Measurements from ENCODE around the gene ELOA.

Gene ELOA, protein sequence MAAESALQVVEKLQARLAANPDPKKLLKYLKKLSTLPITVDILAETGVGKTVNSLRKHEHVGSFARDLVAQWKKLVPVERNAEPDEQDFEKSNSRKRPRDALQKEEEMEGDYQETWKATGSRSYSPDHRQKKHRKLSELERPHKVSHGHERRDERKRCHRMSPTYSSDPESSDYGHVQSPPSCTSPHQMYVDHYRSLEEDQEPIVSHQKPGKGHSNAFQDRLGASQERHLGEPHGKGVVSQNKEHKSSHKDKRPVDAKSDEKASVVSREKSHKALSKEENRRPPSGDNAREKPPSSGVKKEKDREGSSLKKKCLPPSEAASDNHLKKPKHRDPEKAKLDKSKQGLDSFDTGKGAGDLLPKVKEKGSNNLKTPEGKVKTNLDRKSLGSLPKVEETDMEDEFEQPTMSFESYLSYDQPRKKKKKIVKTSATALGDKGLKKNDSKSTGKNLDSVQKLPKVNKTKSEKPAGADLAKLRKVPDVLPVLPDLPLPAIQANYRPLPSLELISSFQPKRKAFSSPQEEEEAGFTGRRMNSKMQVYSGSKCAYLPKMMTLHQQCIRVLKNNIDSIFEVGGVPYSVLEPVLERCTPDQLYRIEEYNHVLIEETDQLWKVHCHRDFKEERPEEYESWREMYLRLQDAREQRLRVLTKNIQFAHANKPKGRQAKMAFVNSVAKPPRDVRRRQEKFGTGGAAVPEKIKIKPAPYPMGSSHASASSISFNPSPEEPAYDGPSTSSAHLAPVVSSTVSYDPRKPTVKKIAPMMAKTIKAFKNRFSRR

DNA sequence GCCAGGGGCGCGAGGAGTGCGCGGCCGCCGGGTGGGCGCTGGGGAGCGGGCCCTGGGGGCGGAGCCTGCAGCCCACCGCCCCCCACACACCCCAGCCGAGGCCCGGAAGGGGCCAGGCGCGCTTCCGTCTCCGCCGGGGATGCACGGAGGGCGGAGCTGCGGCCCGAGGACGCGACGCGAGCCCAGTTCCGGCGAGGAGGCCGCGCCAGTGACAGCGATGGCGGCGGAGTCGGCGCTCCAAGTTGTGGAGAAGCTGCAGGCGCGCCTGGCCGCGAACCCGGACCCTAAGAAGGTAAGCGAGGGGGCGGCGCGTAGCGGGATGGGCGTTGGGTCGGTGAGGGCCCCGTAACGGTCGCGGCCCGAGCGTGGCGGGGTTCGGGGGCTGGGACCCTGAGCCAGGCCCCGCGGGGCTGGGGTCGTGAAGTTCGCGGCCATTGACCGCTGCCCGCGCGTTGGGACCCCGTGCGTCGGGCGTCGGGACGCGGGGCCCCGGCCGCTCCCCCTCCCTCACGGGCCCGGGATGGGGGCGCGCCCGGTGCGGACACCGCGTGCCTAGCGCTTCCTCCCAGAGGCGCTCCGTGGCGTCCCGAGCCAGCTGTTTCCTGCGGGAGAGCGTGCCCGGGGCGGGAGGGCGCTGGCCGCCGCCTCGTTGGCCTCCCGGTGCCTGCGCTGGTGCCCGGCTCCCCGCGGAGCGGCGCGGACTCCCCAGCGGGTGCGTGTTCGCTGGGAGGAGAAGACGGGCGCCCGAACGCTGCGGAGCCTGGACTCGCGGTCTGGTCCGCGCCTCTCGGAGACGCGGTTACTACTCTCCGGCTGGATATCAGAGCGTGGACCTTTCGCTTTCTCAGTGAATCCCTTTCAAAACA, at the start of gene ELOA:
TSS of gene ELOA (plus strand) at position 185 of the 866 bp plus-strand sequence. CDS start at position 218, 33 bp downstream.
- DNase-seq (ENCODE audit: low read depth in 2 of 3, low spot score in 2 of 3) = peak; percentile 37 to 67 (median 55)

DNA sequence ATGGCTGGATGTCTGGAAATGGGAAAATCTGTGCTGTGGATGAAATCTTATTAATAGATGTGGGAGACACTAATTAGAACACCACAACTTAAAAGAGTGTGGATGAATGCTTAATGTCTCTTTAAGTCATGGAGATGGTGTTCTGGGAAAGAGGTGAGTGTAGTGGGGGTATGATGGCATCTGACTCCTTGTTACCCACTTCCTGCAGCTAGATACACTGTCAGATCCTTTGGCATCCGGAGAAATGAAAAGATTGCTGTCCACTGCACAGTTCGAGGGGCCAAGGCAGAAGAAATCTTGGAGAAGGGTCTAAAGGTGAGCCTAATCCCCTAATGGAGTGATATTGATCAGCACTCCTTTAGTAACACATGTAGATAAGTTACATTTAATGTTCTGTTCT, 49.7 kb upstream of the ELOA start:
- DNase-seq (ENCODE audit: low read depth in 2 of 3, low spot score in 2 of 3) = no peak

DNA sequence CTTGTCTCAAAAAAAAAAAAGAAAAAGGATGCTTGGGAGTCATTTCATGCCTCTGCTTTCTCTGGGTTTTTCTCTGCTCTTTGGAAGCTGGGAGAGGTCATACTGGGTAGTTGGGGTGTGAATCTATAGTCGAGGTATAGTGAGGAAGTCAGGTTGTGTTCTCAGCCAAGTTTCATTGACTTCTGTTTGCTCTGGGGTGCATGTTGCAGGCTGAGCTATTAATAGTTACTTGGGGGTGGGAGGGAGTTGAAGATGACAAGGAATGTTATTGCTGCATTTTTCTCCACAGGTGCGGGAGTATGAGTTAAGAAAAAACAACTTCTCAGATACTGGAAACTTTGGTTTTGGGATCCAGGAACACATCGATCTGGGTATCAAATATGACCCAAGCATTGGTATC, 48.9 kb upstream of the ELOA start:
- no peak for DNase-seq (ENCODE audit: low read depth in 2 of 3, low spot score in 2 of 3)

DNA sequence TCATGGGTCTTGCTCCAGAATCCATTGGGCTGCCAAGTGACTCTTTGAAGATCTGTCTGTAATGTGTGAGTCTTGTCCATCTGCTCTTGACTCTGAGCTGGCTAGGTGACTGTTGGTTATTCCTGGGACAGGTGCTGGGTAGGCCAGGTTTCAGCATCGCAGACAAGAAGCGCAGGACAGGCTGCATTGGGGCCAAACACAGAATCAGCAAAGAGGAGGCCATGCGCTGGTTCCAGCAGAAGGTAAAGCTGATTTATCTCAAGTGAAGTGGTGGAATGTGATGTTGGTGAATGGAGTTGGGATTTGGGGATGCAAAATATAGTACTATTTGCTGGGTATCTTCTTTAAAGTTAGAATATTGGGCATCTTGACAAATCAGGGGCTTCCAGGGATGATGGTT, 47.6 kb upstream of the ELOA start:
- DNase-seq (ENCODE audit: low read depth in 2 of 3, low spot score in 2 of 3) = no peak

DNA sequence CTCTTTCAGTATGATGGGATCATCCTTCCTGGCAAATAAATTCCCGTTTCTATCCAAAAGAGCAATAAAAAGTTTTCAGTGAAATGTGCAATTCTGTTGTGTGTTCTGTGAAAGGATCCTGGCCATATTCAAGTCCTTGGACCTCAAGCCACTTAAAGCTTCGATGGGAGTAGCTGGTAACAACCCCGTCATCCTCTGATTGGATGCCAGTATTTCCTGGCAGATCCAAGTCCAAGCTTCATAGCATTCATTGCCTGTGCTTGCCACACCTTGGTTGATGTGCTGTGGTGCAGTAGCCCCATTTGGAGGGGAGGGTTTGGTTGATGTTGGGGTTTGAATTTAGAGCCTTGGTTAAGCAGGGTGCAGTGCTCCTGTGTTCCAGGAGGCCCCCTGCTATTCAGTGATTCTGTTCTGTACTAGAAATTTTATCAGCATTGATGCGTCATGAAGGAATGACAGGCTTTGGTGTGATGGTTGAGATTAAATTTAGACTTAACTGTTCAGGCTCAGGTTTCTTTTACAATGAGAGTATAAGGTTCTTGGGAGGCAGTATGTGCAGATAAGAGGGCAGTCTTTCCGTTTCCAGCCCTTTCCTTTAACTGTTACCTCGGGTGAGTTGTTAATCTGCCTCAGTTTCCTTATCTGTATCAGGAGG, 46.8 kb upstream of the ELOA start:
- DNase-seq (ENCODE audit: low read depth in 2 of 3, low spot score in 2 of 3) = no peak

DNA sequence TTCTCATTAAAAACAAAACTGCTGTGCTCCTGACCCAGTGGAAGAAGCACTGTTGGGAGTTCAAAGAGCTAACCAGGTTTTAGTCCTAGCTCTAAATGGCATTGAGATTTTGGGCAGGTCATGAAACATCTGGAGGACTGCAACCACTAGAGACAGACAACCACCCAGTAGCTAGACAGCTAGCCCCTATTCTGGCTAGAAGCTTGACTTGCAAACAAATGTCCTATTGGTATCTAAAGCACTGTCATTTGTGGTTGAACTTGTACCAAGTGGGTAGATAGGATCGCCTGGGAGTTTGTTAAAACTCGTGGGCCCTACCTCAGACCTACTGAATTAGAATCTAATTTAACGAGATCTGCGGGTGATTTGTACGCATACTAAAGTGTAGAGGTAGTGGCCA, 44.8 kb upstream of the ELOA start:
- no peak for DNase-seq (ENCODE audit: low read depth in 2 of 3, low spot score in 2 of 3)

DNA sequence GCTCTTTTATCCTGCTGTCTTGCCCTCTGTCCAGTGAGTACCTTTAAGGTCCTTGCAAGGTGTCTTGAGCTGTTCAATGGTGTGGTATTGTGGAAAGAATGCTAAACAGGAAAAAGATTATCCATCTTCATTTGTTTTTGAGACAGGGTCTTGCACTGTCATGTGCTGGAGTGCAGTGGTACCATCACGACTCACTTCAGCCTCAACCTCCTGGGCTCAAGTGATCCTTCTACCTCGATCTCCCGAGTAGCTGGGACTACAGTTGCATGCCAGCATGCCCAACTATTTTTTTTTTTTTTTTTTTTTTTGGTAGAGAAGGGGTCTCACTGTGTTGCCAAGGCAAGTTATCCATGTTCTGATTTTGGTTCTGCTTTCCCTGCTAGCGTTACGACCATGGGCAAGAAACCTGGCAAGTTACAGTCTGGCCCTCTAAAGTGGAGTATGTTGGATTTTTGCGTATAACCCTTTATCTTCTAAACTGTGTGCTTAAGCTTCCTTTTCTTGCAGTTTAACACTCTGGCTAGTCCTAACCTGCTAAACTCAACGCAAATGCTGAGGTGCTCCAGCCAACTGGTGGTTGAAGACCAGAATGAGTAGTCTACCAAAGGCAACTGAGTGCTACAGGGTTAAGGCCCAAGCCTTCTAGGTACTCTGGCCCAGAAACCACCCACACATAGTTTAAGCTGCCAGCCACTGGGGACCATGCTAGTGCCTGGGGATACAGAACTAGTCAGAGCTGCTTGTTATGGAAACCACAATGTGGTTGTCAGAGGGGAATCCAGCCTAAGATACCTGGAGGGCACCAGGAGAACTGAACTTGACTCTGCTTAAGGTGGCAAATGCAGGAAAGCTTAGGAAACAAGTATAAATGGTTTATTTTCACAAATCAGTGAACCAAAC, 43.7 kb upstream of the ELOA start:
- no peak for DNase-seq (ENCODE audit: low read depth in 2 of 3, low spot score in 2 of 3)

GRCh38 chr1:23701310-23701709, 42.0 kb upstream of the ELOA start:
- DNase-seq (ENCODE audit: low read depth in 2 of 3, low spot score in 2 of 3) = no peak

GRCh38 chr1:23701996-23702395, 41.3 kb upstream of the ELOA start:
- DNase-seq (ENCODE audit: low read depth in 2 of 3, low spot score in 2 of 3) = no peak

DNA sequence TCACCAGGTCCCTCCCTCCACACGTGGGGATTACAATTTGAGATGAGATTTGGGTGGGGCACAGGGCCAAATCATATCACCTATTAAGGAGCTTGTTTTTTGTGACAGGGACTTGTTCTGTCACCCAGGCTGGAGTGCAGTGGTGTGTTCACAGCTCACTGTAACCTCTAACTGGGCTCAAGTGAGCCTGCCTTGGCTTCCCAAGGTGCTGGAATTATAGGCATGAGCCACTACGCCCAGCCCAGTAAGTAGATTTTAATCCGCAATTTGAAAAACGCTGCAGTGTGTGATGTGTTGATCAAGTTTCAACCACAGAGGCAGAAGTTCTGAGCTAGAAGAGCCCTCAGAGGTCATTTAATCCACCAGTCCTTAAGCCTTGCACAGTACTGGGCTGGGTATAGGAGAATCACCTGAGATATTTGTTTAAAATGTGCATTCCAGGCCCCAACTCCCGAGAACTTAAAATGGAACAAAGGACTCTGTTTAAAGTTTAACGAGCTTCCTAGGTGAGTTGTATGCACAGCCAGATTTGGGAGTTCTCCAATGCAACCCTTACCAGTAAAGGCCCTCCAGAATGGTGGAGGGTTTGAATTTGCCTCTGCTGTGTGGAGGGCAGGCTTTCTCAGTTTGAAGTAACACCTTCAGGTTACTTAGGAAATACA, 38.3 kb upstream of the ELOA start:
- no peak for DNase-seq (ENCODE audit: low read depth in 2 of 3, low spot score in 2 of 3)

GRCh38 chr1:23709229-23709628, 34.0 kb upstream of the ELOA start:
- no peak for DNase-seq (ENCODE audit: low read depth in 2 of 3, low spot score in 2 of 3)

DNA sequence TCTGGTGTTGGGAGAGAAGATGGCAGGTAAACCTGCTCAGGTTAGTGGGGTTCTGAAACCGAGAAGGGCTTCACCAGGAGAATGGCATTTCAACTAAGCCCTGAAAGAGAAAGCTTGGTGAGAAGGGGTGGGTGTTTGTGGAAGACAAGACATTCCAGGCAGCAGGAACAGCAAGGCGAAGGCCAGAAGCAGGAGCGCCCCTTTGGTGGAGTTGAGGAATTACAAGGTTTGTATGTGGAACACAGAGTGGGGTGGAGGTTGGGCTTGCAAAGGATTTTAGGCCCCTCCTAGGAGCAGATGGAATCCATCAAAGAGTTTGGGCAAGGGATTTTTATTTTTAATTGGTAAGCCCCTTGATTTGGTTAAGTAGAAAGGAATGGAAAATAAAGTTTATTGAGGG, 24.8 kb upstream of the ELOA start:
- no peak for DNase-seq (ENCODE audit: low read depth in 2 of 3, low spot score in 2 of 3)

DNA sequence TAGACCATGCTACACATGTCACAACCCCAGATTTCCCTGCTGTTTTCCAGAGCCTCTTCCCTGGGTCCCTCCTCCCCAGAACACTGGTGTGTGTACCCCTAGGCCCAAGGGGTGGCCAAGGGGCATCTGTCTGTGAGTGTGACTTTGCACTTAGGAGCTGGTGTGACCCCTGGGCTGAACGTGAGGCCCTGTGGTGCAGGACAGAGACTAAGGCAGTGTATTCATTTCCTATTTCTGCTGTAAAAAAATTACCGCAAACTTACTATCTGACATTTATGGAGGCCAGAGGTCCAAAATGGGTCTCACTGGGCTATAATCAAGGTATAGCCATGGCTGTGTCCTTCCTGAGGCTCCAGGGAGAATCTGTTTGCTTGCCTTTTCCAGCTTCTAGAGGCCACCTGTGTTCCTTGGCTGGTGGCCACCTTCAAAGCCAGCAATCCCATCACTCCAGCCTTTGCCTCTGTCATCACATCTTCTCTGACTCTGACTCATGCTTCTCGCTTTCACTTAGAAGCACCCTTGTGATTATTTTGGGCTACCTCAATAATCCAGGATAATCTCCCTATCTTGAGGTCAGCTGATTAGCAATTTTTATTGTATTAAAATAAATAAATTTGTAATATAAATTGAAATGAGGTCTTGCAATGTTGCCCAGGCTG, 24.0 kb upstream of the ELOA start:
- DNase-seq (ENCODE audit: low read depth in 2 of 3, low spot score in 2 of 3) = no peak

GRCh38 chr1:23720256-23720995, 22.8 kb upstream of the ELOA start:
- no peak for DNase-seq (ENCODE audit: low read depth in 2 of 3, low spot score in 2 of 3)

- DNase-seq (ENCODE audit: low read depth in 2 of 3, low spot score in 2 of 3) = no peak
Observed at GRCh38 chr1:23722652-23723051, 20.6 kb upstream of the ELOA start.

DNA sequence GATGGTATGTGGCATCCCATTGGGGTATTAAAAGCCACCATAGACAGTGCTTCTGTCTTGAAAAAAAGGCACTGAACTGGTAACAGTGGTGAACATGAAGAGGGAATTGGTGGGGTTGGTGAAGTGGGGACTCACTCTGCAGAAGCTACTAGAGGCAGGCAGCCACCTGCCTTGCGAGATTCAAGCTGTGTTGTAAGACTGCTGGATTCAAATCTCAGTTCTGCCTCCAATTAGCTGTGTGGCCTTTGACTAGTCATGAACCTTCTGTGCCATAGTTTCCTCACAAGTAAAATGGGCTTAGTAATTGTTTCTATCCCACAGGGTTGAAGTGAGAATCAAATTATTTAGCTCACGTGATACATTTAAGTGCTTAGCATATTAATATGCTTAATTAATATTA, 16.6 kb upstream of the ELOA start:
- DNase-seq (ENCODE audit: low read depth in 2 of 3, low spot score in 2 of 3) = no peak

DNA sequence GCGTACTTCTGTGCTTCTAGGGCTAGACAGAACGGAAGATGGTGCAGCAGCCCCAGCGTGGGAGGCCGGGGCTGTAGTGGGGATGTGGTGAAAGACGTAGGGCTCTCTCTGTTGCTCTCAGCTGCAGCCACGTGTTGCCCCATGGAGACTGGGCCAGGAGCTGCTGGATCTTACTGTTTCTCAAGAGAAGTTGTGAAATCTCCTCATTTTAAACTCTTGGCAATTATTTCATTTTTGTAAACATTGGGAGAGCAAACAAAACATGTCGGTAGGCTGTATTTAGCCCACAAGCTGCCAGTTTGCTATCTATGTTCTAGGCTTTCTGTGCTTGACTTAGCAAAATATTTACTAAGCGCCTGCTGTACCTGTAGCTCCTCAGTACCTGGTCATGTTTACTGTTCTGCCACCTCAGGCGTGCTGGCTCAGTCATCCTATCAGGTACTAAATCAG, 15.9 kb upstream of the ELOA start:
- DNase-seq (ENCODE audit: low read depth in 2 of 3, low spot score in 2 of 3) = no peak
